SU-DHL-6 (cell line): ENCODE measurements around the gene DOC2A.

Source experiments
- H2AFZ ChIP-seq: fragments of 200-600 bp; sonication (generic); 2 replicates; pipeline ENCODE4 v1.6.1; 2014; ENCODE audit warnings: low read depth, mild to moderate bottlenecking, moderate library complexity, mixed read lengths, antibody characterized with exemption, low read length; ENCODE audit not compliant: severe bottlenecking
- H3F3A ChIP-seq: fragments of 200-600 bp; shearing (Covaris generic); 2 replicates; pipeline ENCODE4 v1.6.0; 2016; ENCODE audit warnings: antibody characterized with exemption, mild to moderate bottlenecking; ENCODE audit not compliant: insufficient read depth
- H3K27ac ChIP-seq: fragments of 200-600 bp; sonication (generic); 2 replicates; pipeline ENCODE4 v1.5.1; 2016; ENCODE audit warnings: low read depth, mild to moderate bottlenecking, low read length, moderate library complexity, mixed read lengths
- H3K27me3 ChIP-seq: fragments of 200-600 bp; sonication (generic), shearing (Covaris generic); 2 replicates; pipeline ENCODE4 v1.6.0; 2014; ENCODE audit warnings: mild to moderate bottlenecking, low read length
- H3K36me3 ChIP-seq: fragments of 200-600 bp; sonication (generic); 2 replicates; pipeline ENCODE4 v1.6.1; 2014; ENCODE audit warnings: mild to moderate bottlenecking, low read length, mixed read lengths
- H3K4me2 ChIP-seq: fragments of 300-600, 200-600 bp; shearing (Covaris generic), sonication (generic); 2 replicates; pipeline ENCODE4 v1.6.0; 2014; ENCODE audit warnings: low read length, low read depth, mild to moderate bottlenecking; ENCODE audit not compliant: poor library complexity, severe bottlenecking
- H3K4me3 ChIP-seq: fragments of 200-600 bp; sonication (generic); 2 replicates; pipeline ENCODE4 v1.5.1; 2014; ENCODE audit warnings: antibody characterized with exemption, low read length, mild to moderate bottlenecking, mixed read lengths; ENCODE audit not compliant: insufficient read depth, poor library complexity, severe bottlenecking
- H3K79me2 ChIP-seq: fragments of 200-600 bp; sonication (generic); 2 replicates; pipeline ENCODE4 v1.6.1; 2014; ENCODE audit warnings: mild to moderate bottlenecking, low read length, moderate library complexity; ENCODE audit not compliant: insufficient read depth
- H3K9ac ChIP-seq: fragments of 200-600 bp; sonication (generic); 2 replicates; pipeline ENCODE4 v1.7.0; 2014; ENCODE audit warnings: mild to moderate bottlenecking, low read length
- H3K9me2 ChIP-seq: fragments of 200-600 bp; sonication (generic); replicated peaks from 2 replicates; pipeline ENCODE4 v1.6.1; 2014; ENCODE audit warnings: low read length; ENCODE audit not compliant: insufficient read depth
- H3K9me3 ChIP-seq: fragments of 200-600 bp; sonication (generic); 2 replicates; pipeline ENCODE4 v1.6.1; 2014; ENCODE audit warnings: low read length, mixed read lengths; ENCODE audit not compliant: insufficient read depth
- H4K20me1 ChIP-seq: fragments of 200-600 bp; sonication (generic); 2 replicates; pipeline ENCODE4 v1.6.1; 2014; ENCODE audit warnings: low read depth, mild to moderate bottlenecking, antibody characterized with exemption, low read length, moderate library complexity, mixed read lengths
- CTCF ChIP-seq: fragments of 200-600 bp; sonication (generic); IDR thresholded peaks from one replicate; pipeline ENCODE4 v1.5.1; 2017; ENCODE audit warnings: antibody characterized with exemption, mild to moderate bottlenecking, low read length, moderate library complexity; ENCODE audit not compliant: insufficient read depth, poor library complexity, severe bottlenecking
- EZH2phosphoT487 ChIP-seq: fragments of 200-600 bp; sonication (generic), shearing (Covaris generic); conservative IDR thresholded peaks from 2 replicates; pipeline ENCODE4 v1.6.1; 2018; ENCODE audit warnings: mild to moderate bottlenecking, antibody characterized with exemption, low read length, moderate library complexity, mixed read lengths

Gene DOC2A

GRCh38 chr16:29983420-29984136 is 27.2 kb downstream of the DOC2A start:
- no peaks in the 10 kb centered on the region for H3K9me2 ChIP-seq
- no peaks in the 10 kb centered on the region for H3F3A ChIP-seq
- H3K4me3 ChIP-seq: no peak overlapping the region
- peaks cover 4% of the 10 kb centered on the region; the same call in 1 of the 2 replicates for H3K36me3 ChIP-seq
- no peaks in the 10 kb centered on the region for H3K79me2 ChIP-seq
- H3K9me3 ChIP-seq: no peaks in the 10 kb centered on the region
- H3K27me3 ChIP-seq: no peaks in the 10 kb centered on the region
- TF ChIP-seq CTCF (no peak), EZH2phosphoT487 (no peak)
- no peak overlapping the region for H3K9ac ChIP-seq
- no peak overlapping the region for H2AFZ ChIP-seq
- H3K4me2 ChIP-seq: no peak overlapping the region
- no peak overlapping the region for H3K27ac ChIP-seq
- H4K20me1 ChIP-seq: no peaks in the 10 kb centered on the region

- TF ChIP-seq EZH2phosphoT487 (no peak), CTCF (no peak)
- Histone ChIP-seq H2AFZ (no peak overlapping the region), H3K79me2 (no peaks in the 10 kb centered on the region), H3F3A (no peaks in the 10 kb centered on the region), H3K9ac (no peak overlapping the region), H3K36me3 (peaks cover 4% of the 10 kb centered on the region; the same call in 1 of the 2 replicates), H3K9me3 (no peaks in the 10 kb centered on the region), H3K4me2 (no peak overlapping the region), H3K27me3 (no peaks in the 10 kb centered on the region), H3K4me3 (no peak overlapping the region), H3K27ac (no peak overlapping the region), H3K9me2 (no peaks in the 10 kb centered on the region), H4K20me1 (no peaks in the 10 kb centered on the region)
Observed at GRCh38 chr16:29982560-29983419, 28.0 kb downstream of the DOC2A start.

- H3K79me2 ChIP-seq: peaks cover 37% of the 10 kb centered on the region
- H3K36me3 ChIP-seq: 0 out of 2 replicates have a peak, but pooled peaks cover 4% of the 10 kb centered on the region
Observed at GRCh38 chr16:29978564-29979270, 32.1 kb downstream of the DOC2A start.

More at GRCh38 chr16:29978564-29979270, 32.1 kb downstream of the DOC2A start:
- H3F3A ChIP-seq: no peaks in the 10 kb centered on the region
- no peak overlapping the region for H3K9ac ChIP-seq
- H4K20me1 ChIP-seq: no peaks in the 10 kb centered on the region
- H3K27ac ChIP-seq: no peak overlapping the region
- no peaks in the 10 kb centered on the region for H3K27me3 ChIP-seq
- no peaks in the 10 kb centered on the region for H3K9me3 ChIP-seq
- no peak overlapping the region for H3K4me2 ChIP-seq
- TF ChIP-seq CTCF: no peak
- no peak for TF ChIP-seq EZH2phosphoT487
- no peak overlapping the region for H3K4me3 ChIP-seq
- H3K9me2 ChIP-seq: no peaks in the 10 kb centered on the region
- H2AFZ ChIP-seq: no peak overlapping the region
